ENCODE results near the gene ZMYM4. TPM values are rescaled to one million over a fixed set of nuclear protein-coding genes. Genes with fewer than 3 reads are reported as not detected.

ZMYM4 gene
- total RNA-seq, 1 experiment from 2014 or later: 60.3 TPM

DNA sequence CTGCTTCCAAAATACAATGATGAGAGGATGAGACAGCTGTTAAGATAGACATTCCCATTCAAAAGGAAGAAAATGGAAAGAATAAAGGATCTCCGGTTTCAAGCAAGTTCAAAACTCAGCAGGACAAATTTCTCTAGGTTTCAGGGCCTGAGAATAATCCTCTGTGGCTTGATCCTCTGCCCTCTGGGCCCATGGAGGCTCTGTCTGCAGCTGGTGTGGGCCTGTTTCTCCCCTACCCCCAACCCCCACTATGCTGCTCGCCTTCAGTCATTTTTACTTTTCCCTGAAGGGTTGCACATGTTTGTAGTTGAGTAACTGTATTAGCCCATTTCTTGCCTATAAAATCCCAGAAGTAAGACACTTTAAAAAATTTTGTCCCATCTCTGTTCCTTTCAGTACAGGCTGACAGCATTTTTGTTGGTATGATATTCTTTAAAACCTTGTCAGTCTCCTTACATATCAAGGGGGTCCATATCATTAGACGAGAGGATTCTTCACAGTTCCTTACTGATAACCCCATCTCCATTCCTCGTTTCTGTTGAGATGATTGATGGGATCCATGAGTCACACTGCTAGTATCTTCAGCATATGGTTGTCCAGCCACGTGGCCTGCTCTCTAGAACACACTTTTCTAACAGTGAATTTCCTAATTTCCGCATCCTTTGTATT, 10.5 kb downstream of the ZMYM4 start:
- Mint-ChIP-seq H3K4me1 (peaks cover 5% of the 10 kb centered on the region), H3K4me3 (no peak overlapping the region), H3K27ac (no peak overlapping the region), H3K36me3 (peaks cover 40% of the 10 kb centered on the region), H3K27me3 (ENCODE audit: low read depth) (no peaks in the 10 kb centered on the region), H3K9me3 (peaks cover 27% of the 10 kb centered on the region)
- CTCF ChIA-PET: no interaction called here
- POLR2A ChIA-PET: no interaction called here
- ATAC-seq (no peak), DNase-seq (ENCODE audit: low spot score) (no peak)
- TF ChIP-seq CBFB (CRISPR knock-in tag; IDR thresholded peaks at IDR 0.05; ENCODE audit: low read depth) (no peak), SMAD3 (CRISPR knock-in tag; IDR thresholded peaks at IDR 0.05; ENCODE audit: borderline replicate concordance) (no peak), SOX15 (CRISPR knock-in tag; IDR thresholded peaks at IDR 0.05) (no peak), RORB (CRISPR knock-in tag; IDR thresholded peaks at IDR 0.05) (no peak), TCF7 (CRISPR knock-in tag; IDR thresholded peaks at IDR 0.05; ENCODE audit: low read depth) (no peak), OVOL2 (CRISPR knock-in tag; IDR thresholded peaks at IDR 0.05; ENCODE audit: borderline replicate concordance) (no peak), MXD4 (CRISPR knock-in tag; IDR thresholded peaks at IDR 0.05; ENCODE audit: borderline replicate concordance) (no peak), MYBL2 (CRISPR knock-in tag; IDR thresholded peaks at IDR 0.05) (no peak), GTF2I (CRISPR knock-in tag; conservative IDR thresholded peaks at IDR 0.05) (no peak), NFYB (CRISPR knock-in tag; conservative IDR thresholded peaks at IDR 0.05; ENCODE audit: low read depth) (no peak), CREM (CRISPR knock-in tag; IDR thresholded peaks at IDR 0.05) (no peak), RELA (CRISPR knock-in tag; IDR thresholded peaks at IDR 0.05; ENCODE audit: borderline replicate concordance) (no peak), ZNF423 (CRISPR knock-in tag; IDR thresholded peaks at IDR 0.05) (no peak), ETV6 (CRISPR knock-in tag; IDR thresholded peaks at IDR 0.05) (no peak)
- TF ChIP-seq, protein P1, sequence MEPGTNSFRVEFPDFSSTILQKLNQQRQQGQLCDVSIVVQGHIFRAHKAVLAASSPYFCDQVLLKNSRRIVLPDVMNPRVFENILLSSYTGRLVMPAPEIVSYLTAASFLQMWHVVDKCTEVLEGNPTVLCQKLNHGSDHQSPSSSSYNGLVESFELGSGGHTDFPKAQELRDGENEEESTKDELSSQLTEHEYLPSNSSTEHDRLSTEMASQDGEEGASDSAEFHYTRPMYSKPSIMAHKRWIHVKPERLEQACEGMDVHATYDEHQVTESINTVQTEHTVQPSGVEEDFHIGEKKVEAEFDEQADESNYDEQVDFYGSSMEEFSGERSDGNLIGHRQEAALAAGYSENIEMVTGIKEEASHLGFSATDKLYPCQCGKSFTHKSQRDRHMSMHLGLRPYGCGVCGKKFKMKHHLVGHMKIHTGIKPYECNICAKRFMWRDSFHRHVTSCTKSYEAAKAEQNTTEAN (CRISPR knock-in tag; IDR thresholded peaks at IDR 0.05): no peak
- TF ChIP-seq, protein P2, sequence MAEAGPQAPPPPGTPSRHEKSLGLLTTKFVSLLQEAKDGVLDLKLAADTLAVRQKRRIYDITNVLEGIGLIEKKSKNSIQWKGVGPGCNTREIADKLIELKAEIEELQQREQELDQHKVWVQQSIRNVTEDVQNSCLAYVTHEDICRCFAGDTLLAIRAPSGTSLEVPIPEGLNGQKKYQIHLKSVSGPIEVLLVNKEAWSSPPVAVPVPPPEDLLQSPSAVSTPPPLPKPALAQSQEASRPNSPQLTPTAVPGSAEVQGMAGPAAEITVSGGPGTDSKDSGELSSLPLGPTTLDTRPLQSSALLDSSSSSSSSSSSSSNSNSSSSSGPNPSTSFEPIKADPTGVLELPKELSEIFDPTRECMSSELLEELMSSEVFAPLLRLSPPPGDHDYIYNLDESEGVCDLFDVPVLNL (CRISPR knock-in tag; IDR thresholded peaks at IDR 0.05; ENCODE audit: borderline replicate concordance, low read depth): no peak
- TF ChIP-seq, protein P3, sequence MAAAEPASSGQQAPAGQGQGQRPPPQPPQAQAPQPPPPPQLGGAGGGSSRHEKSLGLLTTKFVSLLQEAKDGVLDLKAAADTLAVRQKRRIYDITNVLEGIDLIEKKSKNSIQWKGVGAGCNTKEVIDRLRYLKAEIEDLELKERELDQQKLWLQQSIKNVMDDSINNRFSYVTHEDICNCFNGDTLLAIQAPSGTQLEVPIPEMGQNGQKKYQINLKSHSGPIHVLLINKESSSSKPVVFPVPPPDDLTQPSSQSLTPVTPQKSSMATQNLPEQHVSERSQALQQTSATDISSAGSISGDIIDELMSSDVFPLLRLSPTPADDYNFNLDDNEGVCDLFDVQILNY (CRISPR knock-in tag; IDR thresholded peaks at IDR 0.05): no peak
- TF ChIP-seq, protein P4, sequence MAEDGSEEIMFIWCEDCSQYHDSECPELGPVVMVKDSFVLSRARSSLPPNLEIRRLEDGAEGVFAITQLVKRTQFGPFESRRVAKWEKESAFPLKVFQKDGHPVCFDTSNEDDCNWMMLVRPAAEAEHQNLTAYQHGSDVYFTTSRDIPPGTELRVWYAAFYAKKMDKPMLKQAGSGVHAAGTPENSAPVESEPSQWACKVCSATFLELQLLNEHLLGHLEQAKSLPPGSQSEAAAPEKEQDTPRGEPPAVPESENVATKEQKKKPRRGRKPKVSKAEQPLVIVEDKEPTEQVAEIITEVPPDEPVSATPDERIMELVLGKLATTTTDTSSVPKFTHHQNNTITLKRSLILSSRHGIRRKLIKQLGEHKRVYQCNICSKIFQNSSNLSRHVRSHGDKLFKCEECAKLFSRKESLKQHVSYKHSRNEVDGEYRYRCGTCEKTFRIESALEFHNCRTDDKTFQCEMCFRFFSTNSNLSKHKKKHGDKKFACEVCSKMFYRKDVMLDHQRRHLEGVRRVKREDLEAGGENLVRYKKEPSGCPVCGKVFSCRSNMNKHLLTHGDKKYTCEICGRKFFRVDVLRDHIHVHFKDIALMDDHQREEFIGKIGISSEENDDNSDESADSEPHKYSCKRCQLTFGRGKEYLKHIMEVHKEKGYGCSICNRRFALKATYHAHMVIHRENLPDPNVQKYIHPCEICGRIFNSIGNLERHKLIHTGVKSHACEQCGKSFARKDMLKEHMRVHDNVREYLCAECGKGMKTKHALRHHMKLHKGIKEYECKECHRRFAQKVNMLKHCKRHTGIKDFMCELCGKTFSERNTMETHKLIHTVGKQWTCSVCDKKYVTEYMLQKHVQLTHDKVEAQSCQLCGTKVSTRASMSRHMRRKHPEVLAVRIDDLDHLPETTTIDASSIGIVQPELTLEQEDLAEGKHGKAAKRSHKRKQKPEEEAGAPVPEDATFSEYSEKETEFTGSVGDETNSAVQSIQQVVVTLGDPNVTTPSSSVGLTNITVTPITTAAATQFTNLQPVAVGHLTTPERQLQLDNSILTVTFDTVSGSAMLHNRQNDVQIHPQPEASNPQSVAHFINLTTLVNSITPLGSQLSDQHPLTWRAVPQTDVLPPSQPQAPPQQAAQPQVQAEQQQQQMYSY (CRISPR knock-in tag; IDR thresholded peaks at IDR 0.05): no peak
- TF ChIP-seq, protein P5, sequence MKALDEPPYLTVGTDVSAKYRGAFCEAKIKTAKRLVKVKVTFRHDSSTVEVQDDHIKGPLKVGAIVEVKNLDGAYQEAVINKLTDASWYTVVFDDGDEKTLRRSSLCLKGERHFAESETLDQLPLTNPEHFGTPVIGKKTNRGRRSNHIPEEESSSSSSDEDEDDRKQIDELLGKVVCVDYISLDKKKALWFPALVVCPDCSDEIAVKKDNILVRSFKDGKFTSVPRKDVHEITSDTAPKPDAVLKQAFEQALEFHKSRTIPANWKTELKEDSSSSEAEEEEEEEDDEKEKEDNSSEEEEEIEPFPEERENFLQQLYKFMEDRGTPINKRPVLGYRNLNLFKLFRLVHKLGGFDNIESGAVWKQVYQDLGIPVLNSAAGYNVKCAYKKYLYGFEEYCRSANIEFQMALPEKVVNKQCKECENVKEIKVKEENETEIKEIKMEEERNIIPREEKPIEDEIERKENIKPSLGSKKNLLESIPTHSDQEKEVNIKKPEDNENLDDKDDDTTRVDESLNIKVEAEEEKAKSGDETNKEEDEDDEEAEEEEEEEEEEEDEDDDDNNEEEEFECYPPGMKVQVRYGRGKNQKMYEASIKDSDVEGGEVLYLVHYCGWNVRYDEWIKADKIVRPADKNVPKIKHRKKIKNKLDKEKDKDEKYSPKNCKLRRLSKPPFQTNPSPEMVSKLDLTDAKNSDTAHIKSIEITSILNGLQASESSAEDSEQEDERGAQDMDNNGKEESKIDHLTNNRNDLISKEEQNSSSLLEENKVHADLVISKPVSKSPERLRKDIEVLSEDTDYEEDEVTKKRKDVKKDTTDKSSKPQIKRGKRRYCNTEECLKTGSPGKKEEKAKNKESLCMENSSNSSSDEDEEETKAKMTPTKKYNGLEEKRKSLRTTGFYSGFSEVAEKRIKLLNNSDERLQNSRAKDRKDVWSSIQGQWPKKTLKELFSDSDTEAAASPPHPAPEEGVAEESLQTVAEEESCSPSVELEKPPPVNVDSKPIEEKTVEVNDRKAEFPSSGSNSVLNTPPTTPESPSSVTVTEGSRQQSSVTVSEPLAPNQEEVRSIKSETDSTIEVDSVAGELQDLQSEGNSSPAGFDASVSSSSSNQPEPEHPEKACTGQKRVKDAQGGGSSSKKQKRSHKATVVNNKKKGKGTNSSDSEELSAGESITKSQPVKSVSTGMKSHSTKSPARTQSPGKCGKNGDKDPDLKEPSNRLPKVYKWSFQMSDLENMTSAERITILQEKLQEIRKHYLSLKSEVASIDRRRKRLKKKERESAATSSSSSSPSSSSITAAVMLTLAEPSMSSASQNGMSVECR (CRISPR knock-in tag; IDR thresholded peaks at IDR 0.05; ENCODE audit: borderline replicate concordance): no peak

Measured in WTC11 (cell line).